Motor neuron (in vitro differentiated cells): ENCODE measurements around the gene TMEM154. TPM values are rescaled to one million over a fixed set of nuclear protein-coding genes. Genes with fewer than 3 reads are reported as not detected.
A peak's percentile ranks its signal among the peaks of the same experiment; 100 is the strongest.

Source experiments
- ATAC-seq, 8 experiments: fragments of 200-7000 bp; cut with Tn5 transposase; replicated peaks in 6 of 8; 2 replicates each; pipeline ENCODE4 v1.8.0; 2021; ENCODE audit warnings: mild to moderate bottlenecking in 8 of 8, moderate library complexity in 8 of 8
- H3K27ac ChIP-seq, 2 donors: fragments of 250-450 bp; sonication (Bioruptor Pico); 2 replicates each; pipeline ENCODE4 v1.9.0; 2021; ENCODE audit warnings: antibody characterized with exemption in 2 of 2, mild to moderate bottlenecking in 2 of 2, moderate library complexity in 1 of 2
- H3K4me1 ChIP-seq, 2 donors: fragments of 250-450 bp; sonication (Bioruptor Pico); replicated peaks in 1 of 2; 2 replicates each; pipeline ENCODE4 v1.6.1; 2021; ENCODE audit warnings: antibody characterized with exemption in 2 of 2, mild to moderate bottlenecking in 2 of 2, moderate library complexity in 1 of 2
- H3K4me3 ChIP-seq, 5 donors: fragments of 250-450 bp; sonication (Bioruptor Pico); 2 replicates each; pipeline ENCODE4 v1.9.0; 2021; ENCODE audit warnings: antibody characterized with exemption in 5 of 5, mild to moderate bottlenecking in 5 of 5, moderate library complexity in 4 of 5
- WGBS, 10 experiments: fragments of 450-650 bp; shearing (Covaris generic); methylation state at CpG; one replicate each; pipeline ENCODE4 v1.0.0; 2022; 5-methylcytosine and 5-hydroxymethylcytosine counted together
- in situ Hi-C, 9 experiments: fragments of 400-800 bp; cut with MboI; loops; one replicate each; pipeline ENCODE4 v1.15.0; 2021; ENCODE audit warnings: low sequenced_read_pairs in 9 of 9, low pct_unique_long_range_greater_than_20kb in 2 of 9; ENCODE audit not compliant: unreplicated experiment in 9 of 9
- total RNA-seq, 8 experiments: library from RNA; unstranded; fragments of 300-600 nt; gene quantifications; 2 replicates each; pipeline versions ENCODE4 v1.2.3 to v1.2.4, GENCODE V29; 2022

The TMEM154 gene
- total RNA-seq, 8 experiments from 2014 or later: 0.04 to 4.3 (median 0.23) TPM

GRCh38 chr4:152708361-152708760 is 28.6 kb upstream of the TMEM154 start:
- no peak overlapping the region for H3K4me3 ChIP-seq
- ATAC-seq: no peak
- H3K4me1 ChIP-seq: no peaks in the 10 kb centered on the region
- in situ Hi-C loops: no loop called here
- no peak overlapping the region for H3K27ac ChIP-seq
- 0 to 100% (median 62%) methylated on average over 1 of the region's 1 CpG; no CpG with 5 or more reads in 4 of the 10 experiments for WGBS, 10 experiments

DNA sequence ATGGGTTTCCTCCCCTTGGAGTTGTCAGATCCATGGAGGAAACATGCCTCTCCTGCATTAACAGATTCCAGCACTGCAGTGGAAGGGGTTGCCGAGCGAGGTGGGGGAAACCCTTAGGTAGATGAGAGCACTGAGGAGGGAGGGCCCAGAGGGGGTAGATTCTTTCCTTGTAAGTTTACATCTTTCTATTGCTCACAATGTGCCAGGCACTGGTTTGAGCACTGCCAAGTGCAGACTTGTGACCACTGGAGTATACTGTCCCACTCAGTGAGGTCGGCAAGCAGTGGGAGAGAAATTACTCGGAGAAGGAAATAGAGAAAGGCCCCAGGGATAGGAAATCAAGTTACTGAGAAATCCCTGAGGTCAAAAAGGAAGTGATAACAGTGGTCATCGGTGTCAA is 27.8 kb upstream of the TMEM154 start:
- no peak for ATAC-seq
- WGBS, 10 experiments: 35 to 100% (median 65%) methylated on average over 1 to 4 of the region's 5 CpGs; no CpG with 5 or more reads in 2 of the 10 experiments
- no peak overlapping the region for H3K4me3 ChIP-seq
- no peaks in the 10 kb centered on the region for H3K4me1 ChIP-seq
- in situ Hi-C loops: no loop called here
- no peak overlapping the region for H3K27ac ChIP-seq

- no peak for ATAC-seq
- WGBS, 10 experiments: 67 to 100% (median 82%) methylated on average over 1 of the region's 1 CpG; no CpG with 5 or more reads in 6 of the 10 experiments
- Histone ChIP-seq H3K4me1 (no peaks in the 10 kb centered on the region), H3K27ac (no peak overlapping the region), H3K4me3 (no peak overlapping the region)
- in situ Hi-C loops: no loop called here
Measured at GRCh38 chr4:152705903-152706302, 26.1 kb upstream of the TMEM154 start.

DNA sequence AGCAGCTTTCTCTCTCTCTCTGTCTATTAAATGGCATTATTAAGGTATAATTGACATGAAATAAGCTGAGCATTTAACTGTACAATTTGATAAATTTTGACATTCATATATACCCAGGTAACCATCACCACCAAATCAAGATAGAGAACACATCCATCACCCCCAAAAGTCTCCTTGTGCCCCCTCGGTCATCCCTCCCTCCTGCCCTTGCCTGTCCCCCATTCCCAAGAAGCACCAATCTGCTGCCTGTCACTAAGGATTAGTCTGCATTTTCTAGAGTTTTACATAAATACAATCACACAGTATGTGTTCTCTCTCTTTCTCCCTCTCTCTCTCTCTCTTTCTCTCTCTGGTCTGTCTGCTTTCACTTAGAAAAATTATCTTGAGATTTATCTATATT is 25.0 kb upstream of the TMEM154 start:
- Histone ChIP-seq H3K4me3 (no peak overlapping the region), H3K27ac (no peak overlapping the region), H3K4me1 (peaks cover 8% of the 10 kb centered on the region in 2 donors)
- in situ Hi-C loops: no loop called here
- ATAC-seq: no peak
- WGBS, 10 experiments: 100% methylated on average over 1 of the region's 1 CpG; no CpG with 5 or more reads in 9 of the 10 experiments

DNA sequence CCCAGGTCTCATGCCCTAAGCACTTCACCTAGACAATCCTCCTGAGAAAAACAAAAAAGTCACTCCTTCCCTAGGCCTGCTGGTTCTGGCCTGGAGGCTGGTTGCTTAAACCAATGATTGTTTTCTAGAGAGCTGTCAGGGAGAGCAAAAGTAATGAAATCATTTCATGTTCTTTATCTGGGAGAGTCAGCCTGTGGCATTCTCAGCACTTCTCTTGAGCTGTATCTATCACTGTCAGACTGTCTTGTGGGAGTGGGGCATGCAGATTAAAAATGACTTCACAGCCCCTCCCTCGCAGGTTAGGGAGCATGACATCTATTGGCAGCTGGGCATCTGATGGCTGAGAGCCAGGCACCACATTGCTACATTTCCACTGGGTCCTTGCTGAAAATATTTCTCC is 20.4 kb upstream of the TMEM154 start:
- H3K27ac ChIP-seq: peak overlapping the region in 1 of 2 donors; percentile 26
- peaks cover 11 to 17% of the 10 kb centered on the region in 2 donors for H3K4me1 ChIP-seq
- no peak overlapping the region for H3K4me3 ChIP-seq
- WGBS, 10 experiments: 50 to 67% methylated on average over 1 of the region's 1 CpG; no CpG with 5 or more reads in 8 of the 10 experiments
- in situ Hi-C loops: no loop called here
- peak in 5 of 8 experiments; percentile 48 to 86 (median 66) for ATAC-seq

DNA sequence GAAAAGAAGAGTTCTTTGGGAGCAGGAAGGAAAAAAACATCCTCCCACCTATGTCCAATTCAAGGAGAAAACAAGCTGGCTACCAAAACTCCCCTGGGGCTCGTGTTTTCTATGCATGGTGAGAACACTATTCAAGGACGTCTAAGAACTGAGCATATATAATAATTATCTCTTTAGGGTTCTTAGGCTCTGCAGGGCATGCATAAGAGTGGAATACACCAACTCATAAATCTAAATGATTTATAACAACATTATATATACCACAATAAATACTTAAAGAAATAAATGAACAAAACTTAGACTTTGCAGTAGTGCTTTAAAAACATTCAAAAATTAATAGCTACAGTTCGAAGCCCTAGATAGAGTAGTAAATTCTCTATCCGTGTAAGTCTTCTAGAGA is 19.5 kb upstream of the TMEM154 start:
- H3K27ac ChIP-seq: no peak overlapping the region

GRCh38 chr4:152698089-152698499 is 18.3 kb upstream of the TMEM154 start:
- Histone ChIP-seq H3K4me1 (peaks cover 11 to 17% of the 10 kb centered on the region in 2 donors), H3K4me3 (no peak overlapping the region), H3K27ac (no peak overlapping the region)
- ATAC-seq: no peak
- WGBS, 10 experiments: 0% methylated on average over 1 of the region's 1 CpG; no CpG with 5 or more reads in 7 of the 10 experiments
- in situ Hi-C loops: no loop called here

More for the DNA sequence above, 19.5 kb upstream of the TMEM154 start:
- Histone ChIP-seq H3K4me3 (no peak overlapping the region), H3K4me1 (peaks cover 11 to 17% of the 10 kb centered on the region in 2 donors)
- 40 to 100% (median 76%) methylated on average over 1 to 4 of the region's 4 CpGs; no CpG with 5 or more reads in 2 of the 10 experiments for WGBS, 10 experiments
- ATAC-seq: no peak
- in situ Hi-C loops: no loop called here

DNA sequence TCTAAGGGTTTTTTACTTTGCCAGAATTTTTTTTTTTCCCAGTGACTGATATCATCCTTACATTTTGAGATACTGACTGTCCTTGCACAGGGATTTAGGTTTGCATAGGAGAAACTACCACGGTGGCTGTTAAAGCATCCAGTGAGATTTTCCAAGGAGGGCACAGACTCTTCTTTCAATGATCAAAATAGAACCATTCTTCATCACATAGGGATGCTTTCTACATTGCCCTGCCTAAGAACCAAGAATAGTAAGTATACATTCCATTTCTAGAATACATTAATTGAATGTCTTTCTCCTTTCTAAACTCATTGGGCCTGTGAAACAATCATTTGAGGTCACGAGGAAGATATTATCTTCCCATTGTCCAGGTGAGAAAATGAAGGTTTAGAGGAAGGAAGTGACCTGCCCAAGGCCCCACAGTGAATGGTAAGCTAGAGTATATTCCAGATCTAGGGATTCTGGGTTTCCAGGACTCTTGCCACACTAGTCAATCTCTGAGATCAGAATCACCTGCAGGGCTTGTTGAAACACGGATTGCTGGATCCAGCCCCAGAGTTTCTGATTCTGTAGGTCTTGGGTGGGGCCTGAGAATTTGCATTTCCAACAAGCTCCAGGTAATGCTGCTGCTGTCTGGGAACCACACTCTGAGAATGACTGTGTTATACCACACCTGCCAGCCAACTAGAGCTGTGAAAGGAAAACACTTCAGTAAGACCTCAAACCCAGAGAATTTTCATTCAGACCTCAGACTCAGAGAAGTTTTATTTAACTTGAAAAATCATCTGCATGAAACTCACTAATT is 17.7 kb upstream of the TMEM154 start:
- peaks cover 11 to 17% of the 10 kb centered on the region in 2 donors for H3K4me1 ChIP-seq
- in situ Hi-C loops: no loop called here
- H3K4me3 ChIP-seq: no peak overlapping the region

GRCh38 chr4:152696764-152697261 is 17.0 kb upstream of the TMEM154 start:
- Histone ChIP-seq H3K4me1 (peaks cover 11 to 17% of the 10 kb centered on the region in 2 donors), H3K4me3 (no peak overlapping the region), H3K27ac (peak overlapping the region in 1 of 2 donors; percentile 24)
- 15 to 65% (median 40%) methylated on average over 1 to 5 of the region's 5 CpGs; no CpG with 5 or more reads in 2 of the 10 experiments for WGBS, 10 experiments
- peak in 7 of 8 experiments; percentile 58 to 93 (median 83) for ATAC-seq
- in situ Hi-C loops: no loop called here

More for the DNA sequence above, 17.7 kb upstream of the TMEM154 start:
- ATAC-seq: no peak
- 6 to 100% (median 80%) methylated on average over 1 to 3 of the region's 3 CpGs; no CpG with 5 or more reads in 1 of the 10 experiments for WGBS, 10 experiments
- H3K27ac ChIP-seq: no peak overlapping the region

GRCh38 chr4:152693871-152694270 is 14.1 kb upstream of the TMEM154 start:
- Histone ChIP-seq H3K4me3 (no peak overlapping the region), H3K27ac (no peak overlapping the region), H3K4me1 (peaks cover 0 to 5% of the 10 kb centered on the region in 2 donors)
- ATAC-seq: peak in 3 of 8 experiments; percentile 47 to 97 (median 86)
- WGBS, 10 experiments: 0 to 97% (median 86%) methylated on average over 1 to 5 of the region's 5 CpGs
- in situ Hi-C loops: no loop called here

DNA sequence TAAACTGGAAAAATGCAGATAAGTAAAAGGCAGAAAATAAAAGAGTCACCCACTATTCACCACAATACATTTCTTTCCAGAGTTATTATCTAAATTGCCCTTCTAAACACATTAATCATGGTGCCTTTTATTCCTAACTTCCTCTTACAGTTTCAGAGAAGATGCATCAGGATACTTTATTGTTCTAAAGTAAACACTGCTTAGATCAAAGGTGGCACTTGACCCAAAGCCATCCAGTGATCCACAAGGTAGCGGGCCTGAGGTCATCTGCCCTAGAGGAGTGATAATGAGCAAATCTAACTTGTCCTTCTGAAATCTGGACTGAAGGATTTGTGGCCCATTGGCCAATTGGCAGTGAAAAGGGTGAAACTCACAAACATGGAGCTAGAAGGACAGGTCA is 12.0 kb upstream of the TMEM154 start:
- 88 to 100% (median 100%) methylated on average over 1 of the region's 1 CpG; no CpG with 5 or more reads in 4 of the 10 experiments for WGBS, 10 experiments

GRCh38 chr4:152690706-152691651 is 11.2 kb upstream of the TMEM154 start:
- Histone ChIP-seq H3K4me1 (peaks cover 0 to 2% of the 10 kb centered on the region in 2 donors), H3K4me3 (no peak overlapping the region), H3K27ac (no peak overlapping the region)
- ATAC-seq: peak in 1 of 8 experiments; percentile 28
- WGBS, 10 experiments: 0 to 100% (median 65%) methylated on average over 1 to 4 of the region's 4 CpGs
- in situ Hi-C loops: no loop called here

More for the DNA sequence above, 12.0 kb upstream of the TMEM154 start:
- no peak for ATAC-seq
- in situ Hi-C loops: no loop called here
- H3K4me3 ChIP-seq: no peak overlapping the region
- H3K27ac ChIP-seq: no peak overlapping the region
- peaks cover 2 to 4% of the 10 kb centered on the region in 2 donors for H3K4me1 ChIP-seq
